Fibroblast of mammary gland (primary cell): ENCODE results near the gene SLC6A8.
"Not testable (repeated sequence)": the region's sequence is repeated elsewhere in the genome, so short reads cannot be mapped to it uniquely, and the experiment has no call there.

Experiments used
- DNase-seq: peaks from one replicate; pipeline ENCODE4 v3.0.0-alpha.2; 2010; ENCODE audit warnings: low read depth
- H3K4me3 ChIP-seq: 2 replicates; pipeline ENCODE4 v1.5.1; 2011; ENCODE audit warnings: low read depth, mild to moderate bottlenecking, low read length, moderate library complexity; ENCODE audit not compliant: control insufficient read depth
- TF ChIP-seq, protein P1 (sequence below): conservative IDR thresholded peaks from 2 replicates; pipeline ENCODE4 v1.5.1; 2011; ENCODE audit warnings: low read depth, low read length, inconsistent platforms; ENCODE audit not compliant: control insufficient read depth, insufficient read depth

The SLC6A8 gene

DNA sequence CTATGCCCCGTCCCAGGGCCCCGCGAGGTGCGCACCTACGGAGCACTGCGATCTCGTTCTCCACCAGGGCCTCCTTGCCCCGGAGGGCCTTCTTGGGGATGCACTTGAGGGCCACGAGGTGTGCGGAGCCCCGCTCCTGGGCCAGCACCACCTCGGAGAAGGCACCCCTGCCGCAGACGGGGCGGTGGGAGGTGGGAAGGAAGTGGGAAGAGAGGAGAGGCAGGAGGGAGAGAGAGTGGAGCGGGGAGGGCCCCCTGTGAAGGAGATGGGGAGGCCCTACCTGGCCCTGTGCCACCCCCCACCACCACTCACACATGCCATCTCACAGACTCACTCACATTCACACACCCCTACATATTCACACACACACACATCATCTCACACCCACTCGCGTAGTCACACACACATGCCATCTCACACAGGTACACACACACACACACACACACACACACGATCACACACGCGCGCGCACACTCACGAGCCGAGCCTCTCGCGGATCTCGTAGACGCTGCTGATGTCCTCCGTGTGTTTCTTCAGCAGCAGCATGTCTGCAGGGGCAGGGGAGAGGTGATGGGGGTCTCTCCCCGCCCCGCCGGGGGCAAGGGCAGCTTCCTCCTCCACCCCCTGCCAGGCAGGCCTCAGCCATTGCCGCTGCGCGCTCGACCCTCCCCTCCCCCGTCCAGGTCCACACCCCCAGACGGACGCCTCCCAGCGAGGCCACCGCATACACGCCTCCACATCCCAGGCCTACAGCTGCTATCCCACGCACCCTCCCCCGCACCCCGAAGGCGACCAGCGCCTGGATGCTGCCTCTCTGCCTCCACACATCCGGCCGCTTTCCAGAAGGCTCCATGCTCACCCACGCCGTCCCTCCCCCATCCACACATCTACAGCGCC, 14.9 kb upstream of the SLC6A8 start:
- no peak overlapping the region for H3K4me3 ChIP-seq
- DNase-seq = no peak
- TF ChIP-seq, protein P1, sequence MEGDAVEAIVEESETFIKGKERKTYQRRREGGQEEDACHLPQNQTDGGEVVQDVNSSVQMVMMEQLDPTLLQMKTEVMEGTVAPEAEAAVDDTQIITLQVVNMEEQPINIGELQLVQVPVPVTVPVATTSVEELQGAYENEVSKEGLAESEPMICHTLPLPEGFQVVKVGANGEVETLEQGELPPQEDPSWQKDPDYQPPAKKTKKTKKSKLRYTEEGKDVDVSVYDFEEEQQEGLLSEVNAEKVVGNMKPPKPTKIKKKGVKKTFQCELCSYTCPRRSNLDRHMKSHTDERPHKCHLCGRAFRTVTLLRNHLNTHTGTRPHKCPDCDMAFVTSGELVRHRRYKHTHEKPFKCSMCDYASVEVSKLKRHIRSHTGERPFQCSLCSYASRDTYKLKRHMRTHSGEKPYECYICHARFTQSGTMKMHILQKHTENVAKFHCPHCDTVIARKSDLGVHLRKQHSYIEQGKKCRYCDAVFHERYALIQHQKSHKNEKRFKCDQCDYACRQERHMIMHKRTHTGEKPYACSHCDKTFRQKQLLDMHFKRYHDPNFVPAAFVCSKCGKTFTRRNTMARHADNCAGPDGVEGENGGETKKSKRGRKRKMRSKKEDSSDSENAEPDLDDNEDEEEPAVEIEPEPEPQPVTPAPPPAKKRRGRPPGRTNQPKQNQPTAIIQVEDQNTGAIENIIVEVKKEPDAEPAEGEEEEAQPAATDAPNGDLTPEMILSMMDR = no peak

DNA sequence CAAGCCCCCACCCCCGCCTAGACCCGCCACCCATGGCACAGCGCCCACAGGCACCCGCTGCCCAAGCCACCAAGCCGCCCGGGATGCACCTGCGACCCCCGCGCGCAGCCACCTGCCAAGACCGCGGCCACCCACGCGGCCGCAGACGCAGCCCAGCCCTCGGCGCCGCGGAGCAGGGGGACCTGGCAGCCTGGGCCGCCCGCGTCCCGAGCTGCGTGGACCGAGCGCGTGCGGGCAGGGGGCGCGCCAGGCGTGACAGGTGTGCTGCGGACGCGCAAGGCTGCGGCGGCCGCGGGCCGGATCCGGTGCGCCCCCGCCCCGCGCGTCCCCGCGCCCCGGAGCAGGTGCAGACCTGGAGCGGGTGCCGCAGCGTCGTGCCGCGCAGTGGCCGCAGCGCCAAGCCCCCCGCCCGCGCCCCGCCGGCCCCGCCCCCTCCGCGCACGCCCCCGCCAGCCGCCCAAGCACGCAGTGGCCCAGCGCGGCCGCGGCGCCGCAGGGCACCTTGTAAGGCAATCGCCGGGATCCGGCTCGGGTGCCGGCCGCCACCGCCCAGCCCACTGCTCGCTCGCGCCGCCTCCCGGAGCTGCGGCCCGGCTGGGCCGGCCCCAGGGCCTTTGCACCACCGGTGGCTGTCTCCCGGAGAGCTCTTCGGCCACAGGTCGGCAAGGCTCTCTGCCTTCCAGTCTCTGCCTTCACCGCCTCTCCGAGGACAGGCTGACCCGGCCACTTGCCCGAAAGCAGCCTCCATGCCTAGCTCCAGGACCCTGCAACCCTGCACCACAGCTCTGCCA, 14.1 kb upstream of the SLC6A8 start, which contains the start of gene PNCK:
Gene PNCK, minus strand, starts transcription at position 386 of the 791 bp plus-strand sequence. CDS start 737 bp downstream, outside the sequence.
- DNase-seq = no peak
- TF ChIP-seq, protein P1 = no peak
- H3K4me3 ChIP-seq = no peak within 1 kb of the TSS

DNA sequence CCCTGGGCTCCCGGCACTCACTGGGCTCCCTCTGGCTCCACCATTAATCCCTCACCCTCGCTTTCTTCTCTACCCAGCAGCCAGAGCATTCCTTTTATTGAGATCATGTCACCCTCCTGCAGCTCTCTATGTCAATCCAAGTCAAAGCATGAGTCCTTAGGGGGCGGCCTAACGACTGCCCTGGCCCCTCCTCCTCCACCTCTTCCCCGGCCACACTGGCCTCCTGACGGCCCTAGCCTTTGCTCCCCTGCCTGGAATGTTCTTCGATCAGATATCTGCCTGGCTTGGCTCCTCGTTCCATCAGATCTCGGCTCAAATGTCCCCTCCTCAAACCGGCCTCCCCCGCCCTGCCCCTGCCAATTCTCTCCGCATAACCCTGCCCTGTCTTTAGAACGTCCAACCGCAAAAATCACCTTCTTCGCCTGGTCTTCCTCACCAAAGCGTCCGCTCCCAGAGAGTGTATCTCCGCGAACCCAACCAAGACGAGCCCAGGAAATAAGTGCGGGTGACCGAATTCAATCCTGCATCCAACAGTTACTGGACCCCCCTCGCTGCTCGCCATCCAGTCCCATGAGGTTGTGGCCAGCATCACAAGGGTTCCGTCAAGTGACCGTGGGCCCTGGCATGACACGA, 13.4 kb upstream of the SLC6A8 start:
- TF ChIP-seq, protein P1 = no peak
- DNase-seq = no peak
- no peak overlapping the region for H3K4me3 ChIP-seq

DNA sequence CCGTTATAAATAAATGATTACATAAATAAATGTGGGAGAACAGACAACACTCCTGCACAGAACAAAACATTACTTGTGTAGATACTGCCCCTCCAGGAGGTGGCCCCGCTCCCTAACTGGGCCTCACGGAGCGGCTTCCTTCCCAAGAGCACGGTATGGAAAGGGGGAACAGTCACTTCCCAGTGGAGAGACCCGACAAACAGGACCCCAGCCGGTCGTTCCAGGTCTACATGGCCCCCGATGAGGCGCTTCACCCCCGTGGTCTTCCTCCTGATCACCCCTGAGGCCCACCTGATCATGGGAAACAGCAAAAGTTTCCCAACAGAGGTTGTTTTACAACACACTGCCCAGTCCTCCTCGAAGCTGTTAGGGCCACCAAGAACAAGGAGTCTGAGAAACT, 6.6 kb upstream of the SLC6A8 start:
- DNase-seq = no peak
- TF ChIP-seq, protein P1 = no peak
- H3K4me3 ChIP-seq = no peak overlapping the region

DNA sequence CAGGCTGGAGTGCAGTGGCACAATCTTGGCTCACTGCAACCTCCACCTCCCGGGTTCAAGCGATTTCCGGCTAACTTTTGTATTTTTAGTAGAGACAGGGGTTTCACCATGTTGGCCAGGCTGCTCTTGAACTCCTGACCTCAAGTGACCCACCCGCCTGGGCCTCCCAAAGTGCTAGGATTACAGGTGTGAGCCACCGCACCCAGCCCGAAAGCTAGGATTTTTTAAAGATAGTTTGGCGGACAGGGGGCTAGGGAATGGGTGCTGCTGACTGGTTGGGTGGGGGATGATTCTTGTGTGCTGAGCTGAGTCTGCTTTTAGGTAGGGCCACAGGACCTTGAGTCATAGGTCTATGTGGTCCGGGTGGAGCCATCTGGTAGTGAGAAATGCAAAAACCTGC, 4.2 kb upstream of the SLC6A8 start:
- DNase-seq, H3K4me3 ChIP-seq: not testable (repeated sequence)

DNA sequence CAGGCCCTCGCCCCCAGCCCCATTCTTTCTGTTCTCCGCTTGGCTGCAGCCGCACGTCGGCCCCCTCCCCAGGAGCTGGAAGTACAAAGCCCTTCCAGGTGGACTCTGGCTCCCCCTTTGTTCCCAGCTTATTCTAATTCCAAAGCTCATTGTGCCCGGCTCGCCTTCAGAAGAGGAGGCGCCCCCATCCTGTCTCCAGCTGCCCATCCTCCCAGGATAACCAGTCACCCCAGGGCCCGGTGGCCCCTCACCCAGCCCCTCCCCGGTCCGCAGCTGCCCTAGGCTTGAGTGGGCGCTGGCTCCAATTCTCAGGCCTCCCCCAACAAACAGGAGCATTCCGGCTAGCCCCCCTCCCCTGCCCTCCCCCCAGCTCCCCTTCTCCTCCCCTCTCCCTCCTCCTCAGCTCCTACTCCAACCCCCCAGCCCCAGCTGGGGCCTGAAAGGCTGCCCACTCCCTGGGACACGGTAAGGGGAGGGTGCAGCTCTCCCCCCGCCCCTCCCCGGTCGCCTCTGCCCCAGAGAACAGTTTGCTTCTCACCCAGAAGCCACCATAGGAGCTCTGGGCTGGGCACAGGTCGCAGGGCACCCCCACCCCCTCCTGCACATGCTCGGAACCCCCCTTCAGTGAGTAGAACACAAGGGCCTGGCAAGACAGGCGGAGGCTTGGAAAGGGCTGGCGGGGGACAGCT, 3.1 kb upstream of the SLC6A8 start:
- TF ChIP-seq, protein P1 = no peak
- no peak for DNase-seq
- H3K4me3 ChIP-seq = no peak overlapping the region

DNA sequence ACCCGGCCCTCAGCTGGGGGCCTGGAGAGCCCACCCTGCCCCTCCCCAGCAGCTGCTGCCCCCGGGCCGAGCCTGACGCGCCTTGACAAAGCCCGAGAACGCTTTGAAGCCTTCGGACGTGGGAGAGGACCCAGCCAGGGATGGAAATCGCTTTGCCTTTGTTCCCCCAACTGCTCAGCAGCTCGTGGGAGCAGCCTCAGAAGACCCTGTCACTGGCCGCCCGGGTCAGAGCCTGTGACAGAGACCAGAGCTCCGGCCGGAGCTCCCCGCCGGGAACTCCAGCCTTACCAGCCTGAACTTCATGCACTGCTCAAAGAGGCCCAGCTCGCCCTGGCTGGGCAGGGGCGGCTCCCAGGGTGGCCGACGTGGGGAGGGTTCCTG, 2.6 kb upstream of the SLC6A8 start:
- no peak overlapping the region for H3K4me3 ChIP-seq
- DNase-seq = no peak
- TF ChIP-seq, protein P1 = no peak
